Epithelial cell of esophagus (primary cell): ENCODE data around the gene SLC48A1.
A peak's percentile ranks its signal among the peaks of the same experiment; 100 is the strongest.

Experiments
- DNase-seq: peaks from one replicate; pipeline ENCODE4 v3.0.0; 2010; ENCODE audit warnings: low read depth
- H3K4me3 ChIP-seq: 2 replicates; pipeline ENCODE4 v1.5.1; 2011; ENCODE audit warnings: mild to moderate bottlenecking, low read length, control low read depth
- CTCF ChIP-seq: IDR thresholded peaks from 2 replicates; pipeline ENCODE4 v1.5.1; 2011; ENCODE audit warnings: low read depth, mild to moderate bottlenecking, low read length, control low read depth, inconsistent platforms; ENCODE audit not compliant: insufficient read depth; ENCODE audit errors: missing control alignments

Gene SLC48A1

GRCh38 chr12:47768323-47768811 lies 4.7 kb upstream of the SLC48A1 start:
- no peak overlapping the region for H3K4me3 ChIP-seq
- no peak for TF ChIP-seq CTCF
- peak; percentile 85 for DNase-seq

- no peak for TF ChIP-seq CTCF
- no peak overlapping the region for H3K4me3 ChIP-seq
- no peak for DNase-seq
Measured at GRCh38 chr12:47769234-47770085, 3.6 kb upstream of the SLC48A1 start.

GRCh38 chr12:47770086-47770726 lies 2.8 kb upstream of the SLC48A1 start:
- no peak overlapping the region for H3K4me3 ChIP-seq
- peak; percentile 77 for DNase-seq
- no peak for TF ChIP-seq CTCF

GRCh38 chr12:47771304-47771703 lies 1.7 kb upstream of the SLC48A1 start:
- no peak for DNase-seq
- TF ChIP-seq CTCF, result no peak
- no peak overlapping the region for H3K4me3 ChIP-seq

GRCh38 chr12:47772094-47772660 lies 861 bp upstream of the SLC48A1 start:
- no peak for TF ChIP-seq CTCF
- peak overlapping the region; percentile 55 for H3K4me3 ChIP-seq
- no peak for DNase-seq

- no peak for TF ChIP-seq CTCF
- H3K4me3 ChIP-seq, result peak overlapping the region; percentile 55
Measured at GRCh38 chr12:47772738-47773061, 338 bp upstream of the SLC48A1 start.

More at GRCh38 chr12:47772738-47773061, 338 bp upstream of the SLC48A1 start:
- DNase-seq, result no peak
